Measurements from ENCODE around the gene TTC7B. TPM values are rescaled to one million over a fixed set of nuclear protein-coding genes. Genes with fewer than 3 reads are reported as not detected.

The TTC7B gene
- total RNA-seq, 4 donors from 2014 or later = 14.3 to 48.9 (median 32.5) TPM

DNA sequence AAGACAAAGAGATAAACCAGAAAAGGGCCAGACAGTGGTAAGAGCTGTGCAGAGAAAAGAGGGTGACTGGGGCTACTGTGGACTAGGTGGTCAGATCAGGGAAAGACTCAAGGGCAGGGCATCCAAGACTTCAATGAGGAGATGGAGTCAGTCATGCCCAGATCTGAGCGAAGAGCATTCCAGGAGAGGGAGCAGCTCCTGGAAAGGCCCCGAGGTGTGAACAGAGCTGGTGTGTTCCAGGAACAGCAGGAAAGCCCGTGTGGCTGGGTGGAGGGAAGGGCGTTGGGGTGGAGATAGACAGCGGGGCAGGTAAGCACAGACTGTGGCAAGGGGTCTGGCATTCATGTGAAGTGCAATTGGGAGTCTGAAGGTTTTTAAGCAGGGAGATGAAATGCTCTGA, 16.8 kb downstream of the TTC7B start:
- H3K4me3 ChIP-seq = no peak overlapping the region
- peaks cover 23% of the 10 kb centered on the region for H3K4me1 ChIP-seq
- H3K27ac ChIP-seq = no peak overlapping the region
- 61% methylated on average over 5 of the region's 5 CpGs for WGBS
- TF ChIP-seq, protein P1, sequence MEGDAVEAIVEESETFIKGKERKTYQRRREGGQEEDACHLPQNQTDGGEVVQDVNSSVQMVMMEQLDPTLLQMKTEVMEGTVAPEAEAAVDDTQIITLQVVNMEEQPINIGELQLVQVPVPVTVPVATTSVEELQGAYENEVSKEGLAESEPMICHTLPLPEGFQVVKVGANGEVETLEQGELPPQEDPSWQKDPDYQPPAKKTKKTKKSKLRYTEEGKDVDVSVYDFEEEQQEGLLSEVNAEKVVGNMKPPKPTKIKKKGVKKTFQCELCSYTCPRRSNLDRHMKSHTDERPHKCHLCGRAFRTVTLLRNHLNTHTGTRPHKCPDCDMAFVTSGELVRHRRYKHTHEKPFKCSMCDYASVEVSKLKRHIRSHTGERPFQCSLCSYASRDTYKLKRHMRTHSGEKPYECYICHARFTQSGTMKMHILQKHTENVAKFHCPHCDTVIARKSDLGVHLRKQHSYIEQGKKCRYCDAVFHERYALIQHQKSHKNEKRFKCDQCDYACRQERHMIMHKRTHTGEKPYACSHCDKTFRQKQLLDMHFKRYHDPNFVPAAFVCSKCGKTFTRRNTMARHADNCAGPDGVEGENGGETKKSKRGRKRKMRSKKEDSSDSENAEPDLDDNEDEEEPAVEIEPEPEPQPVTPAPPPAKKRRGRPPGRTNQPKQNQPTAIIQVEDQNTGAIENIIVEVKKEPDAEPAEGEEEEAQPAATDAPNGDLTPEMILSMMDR (IDR thresholded peaks at IDR 0.05) = no peak
- TF ChIP-seq EP300 (IDR thresholded peaks at IDR 0.05) = no peak
- no peak for TF ChIP-seq POLR2AphosphoS5 (IDR thresholded peaks at IDR 0.05)
- TF ChIP-seq POLR2A (IDR thresholded peaks at IDR 0.05) = no peak
- H3K36me3 ChIP-seq = no peaks in the 10 kb centered on the region
- DNase-seq (ENCODE audit: low spot score in 2 of 2) = no peak
- H3K27me3 ChIP-seq = no peaks in the 10 kb centered on the region
- H3K9me3 ChIP-seq = no peaks in the 10 kb centered on the region

DNA sequence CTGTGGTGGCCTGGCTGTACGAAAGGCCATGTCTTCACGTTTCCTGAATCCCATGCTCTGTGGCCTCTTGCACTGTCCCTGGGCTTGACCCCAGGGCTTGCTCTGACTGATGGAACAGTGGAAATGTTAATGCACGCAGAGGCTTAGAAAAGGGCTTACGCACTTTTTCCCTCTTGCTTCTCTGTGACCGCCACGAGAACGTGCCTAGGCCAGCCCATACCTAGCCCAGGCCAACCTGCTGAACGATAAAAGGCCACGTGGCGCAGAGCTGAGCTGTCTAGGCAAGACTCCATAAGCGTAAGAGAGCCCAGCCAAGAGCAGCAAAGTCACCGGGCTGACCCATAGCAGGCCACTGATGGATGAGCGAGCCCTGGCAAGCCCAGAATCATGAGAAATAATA, 18.3 kb downstream of the TTC7B start:
- Histone ChIP-seq H3K9me3 (no peaks in the 10 kb centered on the region), H3K4me1 (peaks cover 15% of the 10 kb centered on the region), H3K4me3 (no peak overlapping the region), H3K36me3 (no peaks in the 10 kb centered on the region), H3K27ac (peak overlapping the region; percentile 47), H3K27me3 (no peaks in the 10 kb centered on the region)
- DNase-seq (ENCODE audit: low spot score in 2 of 2) = no peak
- TF ChIP-seq POLR2A (IDR thresholded peaks at IDR 0.05) = no peak
- TF ChIP-seq, protein P1 (IDR thresholded peaks at IDR 0.05) = no peak
- TF ChIP-seq POLR2AphosphoS5 (IDR thresholded peaks at IDR 0.05) = no peak
- 77% methylated on average over 11 of the region's 13 CpGs for WGBS

DNA sequence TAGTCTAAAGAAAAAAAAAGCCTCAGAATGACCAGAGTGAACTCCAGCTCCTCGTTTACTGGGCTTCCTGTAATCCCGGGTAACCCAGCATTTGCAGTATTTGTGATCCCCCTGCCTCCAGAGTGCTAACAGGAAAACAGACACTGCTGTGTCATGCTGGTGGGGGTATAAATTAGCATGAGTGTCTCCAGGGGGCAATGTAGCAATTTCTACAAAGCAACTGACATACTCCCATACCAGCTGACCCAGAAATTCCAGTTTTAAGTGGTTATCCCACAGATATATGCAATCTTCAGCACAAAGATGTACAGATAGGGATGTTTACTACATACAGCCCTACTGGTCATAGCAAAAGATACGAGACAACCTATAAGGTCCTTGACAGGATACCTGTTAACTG, 18.8 kb downstream of the TTC7B start:
- whole genome bisulfite sequencing = 62% methylated on average over 3 of the region's 3 CpGs
- DNase-seq (ENCODE audit: low spot score in 2 of 2) = no peak

DNA sequence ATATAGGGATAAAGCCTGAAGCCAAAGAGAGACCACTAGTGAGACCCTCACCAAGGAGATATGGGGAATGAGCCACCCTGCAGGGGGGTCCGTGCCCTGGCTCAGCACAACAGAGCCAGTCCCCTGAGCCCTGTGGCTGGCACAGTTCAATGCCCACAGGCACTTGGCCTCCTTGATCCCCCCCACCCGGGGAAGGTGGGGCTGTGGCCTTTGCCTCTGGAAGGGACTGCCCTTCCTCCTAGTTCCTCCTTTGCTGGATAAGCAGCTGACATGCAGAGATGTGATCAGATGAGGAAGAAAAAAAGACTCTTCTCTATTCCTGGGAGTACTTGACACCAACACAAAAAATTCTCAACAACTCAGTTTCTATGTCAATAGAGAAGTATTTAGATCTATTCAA, 19.9 kb downstream of the TTC7B start:
- no peaks in the 10 kb centered on the region for H3K27me3 ChIP-seq
- H3K9me3 ChIP-seq = no peaks in the 10 kb centered on the region
- no peak for DNase-seq (ENCODE audit: low spot score in 2 of 2)
- H3K4me3 ChIP-seq = no peak overlapping the region
- no peak overlapping the region for H3K27ac ChIP-seq
- H3K4me1 ChIP-seq = peaks cover 15% of the 10 kb centered on the region
- TF ChIP-seq, protein P1 (IDR thresholded peaks at IDR 0.05) = no peak
- no peaks in the 10 kb centered on the region for H3K36me3 ChIP-seq
- 86% methylated on average over 1 of the region's 2 CpGs for WGBS

More for the DNA sequence above, 18.8 kb downstream of the TTC7B start:
- TF ChIP-seq EP300 (IDR thresholded peaks at IDR 0.05) = no peak
- TF ChIP-seq, protein P1 (IDR thresholded peaks at IDR 0.05) = no peak
- TF ChIP-seq POLR2AphosphoS5 (IDR thresholded peaks at IDR 0.05) = no peak
- no peak for TF ChIP-seq POLR2A (IDR thresholded peaks at IDR 0.05)
- H3K27me3 ChIP-seq = no peaks in the 10 kb centered on the region
- no peak overlapping the region for H3K4me3 ChIP-seq
- H3K36me3 ChIP-seq = no peaks in the 10 kb centered on the region
- no peaks in the 10 kb centered on the region for H3K9me3 ChIP-seq
- peaks cover 15% of the 10 kb centered on the region for H3K4me1 ChIP-seq
- peak overlapping the region; percentile 47 for H3K27ac ChIP-seq

DNA sequence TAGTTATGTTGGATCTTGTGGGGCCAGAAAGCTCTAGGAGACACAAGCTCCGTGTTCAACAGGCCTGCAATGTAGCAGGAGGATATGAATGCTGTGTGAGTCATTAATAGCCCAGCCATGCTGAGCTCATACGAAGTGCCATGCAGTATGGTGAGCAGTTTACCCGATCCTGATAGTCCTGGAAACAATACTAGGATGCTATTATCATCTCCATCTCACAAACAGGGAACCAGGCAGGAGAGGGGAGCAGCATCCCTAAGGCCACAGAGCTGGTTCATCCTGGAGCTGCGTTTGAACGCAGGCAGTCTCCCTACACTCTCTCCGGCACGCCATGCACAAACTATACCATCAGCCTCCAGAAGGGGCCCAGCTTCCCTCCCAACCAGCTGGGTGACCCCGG, 20.5 kb downstream of the TTC7B start:
- Histone ChIP-seq H3K4me1 (peaks cover 15% of the 10 kb centered on the region), H3K4me3 (no peak overlapping the region), H3K27ac (no peak overlapping the region), H3K9me3 (no peaks in the 10 kb centered on the region), H3K36me3 (no peaks in the 10 kb centered on the region), H3K27me3 (no peaks in the 10 kb centered on the region)
- no peak for TF ChIP-seq POLR2A (IDR thresholded peaks at IDR 0.05)
- no peak for TF ChIP-seq POLR2AphosphoS5 (IDR thresholded peaks at IDR 0.05)
- TF ChIP-seq, protein P1 (IDR thresholded peaks at IDR 0.05) = no peak
- TF ChIP-seq EP300 (IDR thresholded peaks at IDR 0.05) = no peak
- DNase-seq (ENCODE audit: low spot score in 2 of 2) = no peak
- 72% methylated on average over 8 of the region's 8 CpGs for WGBS
